Activated CD8-positive, alpha-beta T cell treated with anti-CD3 and anti-CD28 coated beads, Interleukin-2, amount 10 ng/mL, durations not matched to agents 7 days and 5 days (primary cell): ENCODE measurements around the gene DSTN. TPM values are rescaled to one million over a fixed set of nuclear protein-coding genes. Genes with fewer than 3 reads are reported as not detected.
A peak's percentile ranks its signal among the peaks of the same experiment; 100 is the strongest.

Experiments used
- ATAC-seq: fragments of 150-1000 bp; cut with Tn5 transposase; one replicate; pipeline ENCODE4 v1.10.0; 2021; ENCODE audit warnings: moderate library complexity
- CTCF ChIA-PET: fragments of 350-600 bp; sonication (Branson Sonifier 250); formaldehyde crosslinking; loops from one replicate; lab custom pipeline; 2021; ENCODE audit warnings: antibody characterized with exemption; lab: Charles Lee
- POLR2A ChIA-PET: fragments of 350-600 bp; sonication (Branson Sonifier 250); formaldehyde crosslinking; loops from one replicate; lab custom pipeline; 2021; ENCODE audit warnings: antibody characterized with exemption; lab: Charles Lee
- DNase-seq: peaks from one replicate; pipeline ENCODE4 v3.0.0-alpha.2; 2020
- H3K27ac Mint-ChIP-seq: one replicate; pipeline ENCODE4 v1.8.0; 2021; ENCODE audit warnings: mild to moderate bottlenecking, mixed read lengths
- H3K27me3 Mint-ChIP-seq: one replicate; pipeline ENCODE4 v1.8.0; 2021; ENCODE audit warnings: low read depth, mixed read lengths
- H3K36me3 Mint-ChIP-seq: one replicate; pipeline ENCODE4 v1.8.0; 2021; ENCODE audit warnings: low read depth, mixed read lengths
- H3K4me1 Mint-ChIP-seq: one replicate; pipeline ENCODE4 v1.8.0; 2021; ENCODE audit warnings: low read depth, mixed read lengths
- H3K4me3 Mint-ChIP-seq: one replicate; pipeline ENCODE4 v1.8.0; 2021; ENCODE audit warnings: mild to moderate bottlenecking, mixed read lengths
- H3K9me3 Mint-ChIP-seq: one replicate; pipeline ENCODE4 v1.8.0; 2022; ENCODE audit warnings: mixed read lengths; ENCODE audit not compliant: insufficient read depth
- total RNA-seq, 2 experiments: library from RNA; stranded (reverse); gene quantifications; one replicate each; pipeline ENCODE4 v1.2.3, GENCODE V29; 2021

The DSTN gene
- total RNA-seq, 2 experiments from 2014 or later: 59.0 to 63.6 TPM

- POLR2A ChIA-PET: no interaction called here
Measured at GRCh38 chr20:17650301-17651128, 80.6 kb downstream of the DSTN start.

GRCh38 chr20:17651129-17651759 lies 81.4 kb downstream of the DSTN start:
- H3K9me3 Mint-ChIP-seq: no peaks in the 10 kb centered on the region
- peaks cover 9% of the 10 kb centered on the region for H3K36me3 Mint-ChIP-seq
- CTCF ChIA-PET: interaction anchor here (1.0 to 2.3 kb wide), 4 partner anchors 14 to 119 kb away, joined by 3 to 7 read pairs (median 6); partner anchors contain the start of gene RRBP1
- ATAC-seq (no peak), DNase-seq (no peak)
- no peak overlapping the region for H3K4me3 Mint-ChIP-seq
- no peaks in the 10 kb centered on the region for H3K27me3 Mint-ChIP-seq
- POLR2A ChIA-PET: no interaction called here
- peaks cover 24% of the 10 kb centered on the region for H3K4me1 Mint-ChIP-seq
- peak overlapping the region; percentile 54 for H3K27ac Mint-ChIP-seq

More at GRCh38 chr20:17650301-17651128, 80.6 kb downstream of the DSTN start:
- Mint-ChIP-seq H3K27ac (no peak overlapping the region), H3K4me3 (no peak overlapping the region), H3K27me3 (no peaks in the 10 kb centered on the region), H3K4me1 (peaks cover 21% of the 10 kb centered on the region), H3K9me3 (no peaks in the 10 kb centered on the region), H3K36me3 (peaks cover 7% of the 10 kb centered on the region)
- CTCF ChIA-PET: interaction anchor here (0.7 to 2.3 kb wide), 6 partner anchors 14 to 119 kb away, joined by 3 to 7 read pairs (median 5); partner anchors contain the start of gene RRBP1
- DNase-seq (no peak), ATAC-seq (no peak)

- ChIA-PET CTCF (interaction anchor here (1.5 to 2.3 kb wide), 3 partner anchors 13 to 115 kb away, joined by 5 to 7 read pairs (median 7); partner anchors contain the start of gene RRBP1), POLR2A (no interaction called here)
- no peak for DNase-seq
- Mint-ChIP-seq H3K4me1 (peaks cover 27% of the 10 kb centered on the region), H3K4me3 (no peak overlapping the region), H3K27ac (no peak overlapping the region), H3K27me3 (no peaks in the 10 kb centered on the region), H3K36me3 (peaks cover 14% of the 10 kb centered on the region), H3K9me3 (no peaks in the 10 kb centered on the region)
- ATAC-seq: peak; percentile 23
Measured at GRCh38 chr20:17651760-17652388, 82.0 kb downstream of the DSTN start.

GRCh38 chr20:17652411-17652810 lies 82.5 kb downstream of the DSTN start:
- CTCF ChIA-PET: interaction anchor here (1.5 to 2.3 kb wide), 2 partner anchors 12 to 30 kb away, joined by 5 to 7 read pairs; partner anchors contain the start of gene RRBP1
- no peaks in the 10 kb centered on the region for H3K27me3 Mint-ChIP-seq

GRCh38 chr20:17653835-17654648 lies 84.2 kb downstream of the DSTN start:
- Mint-ChIP-seq H3K4me1 (peaks cover 12% of the 10 kb centered on the region), H3K27me3 (no peaks in the 10 kb centered on the region), H3K4me3 (no peak overlapping the region), H3K9me3 (no peaks in the 10 kb centered on the region), H3K27ac (no peak overlapping the region), H3K36me3 (peaks cover 28% of the 10 kb centered on the region)
- DNase-seq: no peak
- ChIA-PET CTCF (interaction anchor here (0.8 to 1.8 kb wide), 2 partner anchors 12 to 29 kb away, joined by 3 to 8 read pairs; no protein-coding TSS in a partner anchor), POLR2A (no interaction called here)
- no peak for ATAC-seq

More at GRCh38 chr20:17652411-17652810, 82.5 kb downstream of the DSTN start:
- H3K36me3 Mint-ChIP-seq: peaks cover 15% of the 10 kb centered on the region
- DNase-seq: no peak
- POLR2A ChIA-PET: no interaction called here
- no peak overlapping the region for H3K4me3 Mint-ChIP-seq
- H3K27ac Mint-ChIP-seq: no peak overlapping the region
- peaks cover 24% of the 10 kb centered on the region for H3K4me1 Mint-ChIP-seq
- no peak for ATAC-seq
- no peaks in the 10 kb centered on the region for H3K9me3 Mint-ChIP-seq

- H3K4me1 Mint-ChIP-seq: peaks cover 9% of the 10 kb centered on the region
- peaks cover 32% of the 10 kb centered on the region for H3K36me3 Mint-ChIP-seq
- no peak for DNase-seq
- ChIA-PET POLR2A (no interaction called here), CTCF (interaction anchor here (0.8 to 1.8 kb wide), 2 partner anchors 12 to 28 kb away, joined by 3 to 8 read pairs; no protein-coding TSS in a partner anchor)
- H3K27ac Mint-ChIP-seq: no peak overlapping the region
- peaks cover 1% of the 10 kb centered on the region for H3K9me3 Mint-ChIP-seq
- ATAC-seq: no peak
- no peaks in the 10 kb centered on the region for H3K27me3 Mint-ChIP-seq
- no peak overlapping the region for H3K4me3 Mint-ChIP-seq
Measured at GRCh38 chr20:17654649-17655285, 84.9 kb downstream of the DSTN start.

- ATAC-seq (no peak), DNase-seq (no peak)
- CTCF ChIA-PET: interaction anchor here (1.2 to 1.8 kb wide), 2 partner anchors 11 to 28 kb away, joined by 4 to 8 read pairs; no protein-coding TSS in a partner anchor
- no peak overlapping the region for H3K4me3 Mint-ChIP-seq
- H3K36me3 Mint-ChIP-seq: peaks cover 37% of the 10 kb centered on the region
- peaks cover 9% of the 10 kb centered on the region for H3K4me1 Mint-ChIP-seq
- H3K27me3 Mint-ChIP-seq: no peaks in the 10 kb centered on the region
- POLR2A ChIA-PET: no interaction called here
- no peak overlapping the region for H3K27ac Mint-ChIP-seq
- peaks cover 6% of the 10 kb centered on the region for H3K9me3 Mint-ChIP-seq
Measured at GRCh38 chr20:17655286-17655651, 85.4 kb downstream of the DSTN start.

GRCh38 chr20:17655865-17656479 lies 86.1 kb downstream of the DSTN start:
- Mint-ChIP-seq H3K36me3 (peaks cover 44% of the 10 kb centered on the region), H3K27me3 (no peaks in the 10 kb centered on the region), H3K27ac (peak overlapping the region; percentile 51), H3K4me1 (peaks cover 9% of the 10 kb centered on the region), H3K9me3 (peaks cover 7% of the 10 kb centered on the region), H3K4me3 (no peak overlapping the region)
- DNase-seq (no peak), ATAC-seq (no peak)
- POLR2A ChIA-PET: no interaction called here
- CTCF ChIA-PET: interaction anchor here (1.2 to 1.8 kb wide), 2 partner anchors 10 to 27 kb away, joined by 4 to 8 read pairs; no protein-coding TSS in a partner anchor

GRCh38 chr20:17657079-17657825 lies 87.4 kb downstream of the DSTN start:
- Mint-ChIP-seq H3K9me3 (peaks cover 7% of the 10 kb centered on the region), H3K27ac (no peak overlapping the region), H3K4me3 (no peak overlapping the region), H3K27me3 (no peaks in the 10 kb centered on the region), H3K36me3 (peaks cover 50% of the 10 kb centered on the region), H3K4me1 (peaks cover 18% of the 10 kb centered on the region)
- DNase-seq: no peak
- ChIA-PET CTCF (interaction anchor here (0.7 kb wide), 1 partner anchor 121 kb away, joined by 5 read pairs; no protein-coding TSS in a partner anchor), POLR2A (no interaction called here)
- ATAC-seq: no peak
